H1 (cell line): ENCODE measurements around the gene MAPKAP1. TPM values are rescaled to one million over a fixed set of nuclear protein-coding genes. Genes with fewer than 3 reads are reported as not detected.

Source experiments
- ASH2L ChIP-seq: fragments of 200-600, 300-600 bp; sonication (generic); IDR thresholded peaks from one replicate; pipeline ENCODE4 v1.7.1; 2017; ENCODE audit warnings: low read length
- BCL11A ChIP-seq, 2 experiments: IDR thresholded peaks; one replicate each; pipeline ENCODE4 v1.6.1; 2011; ENCODE audit warnings: low read depth in 2 of 2, low read length in 2 of 2, mild to moderate bottlenecking in 2 of 2
- CHD7 ChIP-seq: fragments of 300-600 bp; sonication (generic); IDR thresholded peaks from 2 replicates; pipeline ENCODE4 v1.7.1; 2012; ENCODE audit warnings: low read length, moderate library complexity, mild to moderate bottlenecking, inconsistent platforms; ENCODE audit not compliant: insufficient replicate concordance
- GABPA ChIP-seq: IDR thresholded peaks from 2 replicates; pipeline ENCODE4 v1.6.1; 2011; ENCODE audit warnings: mild to moderate bottlenecking, low read length, moderate library complexity, borderline replicate concordance; ENCODE audit not compliant: insufficient read depth
- POLR2A ChIP-seq, 2 experiments: IDR thresholded peaks; 1 replicate in 1 of 2; 2 replicates in 1 of 2; pipeline ENCODE4 v1.6.1; 2011; ENCODE audit warnings: low read depth in 2 of 2, low read length in 2 of 2, mild to moderate bottlenecking in 2 of 2; ENCODE audit errors: control extremely low read depth in 1 of 2
- POLR2AphosphoS5 ChIP-seq: IDR thresholded peaks from 2 replicates; pipeline ENCODE4 v1.6.1; 2011; ENCODE audit warnings: low read depth, low read length
- POU5F1 ChIP-seq: IDR thresholded peaks from 2 replicates; pipeline ENCODE4 v1.6.1; 2011; ENCODE audit warnings: low read depth, mild to moderate bottlenecking, low read length, moderate library complexity
- SAP30 ChIP-seq: fragments of 300-600 bp; sonication (generic); IDR thresholded peaks from 2 replicates; pipeline ENCODE4 v1.7.1; 2012; ENCODE audit warnings: low read length, moderate library complexity, mild to moderate bottlenecking, inconsistent platforms; ENCODE audit not compliant: insufficient read depth, insufficient replicate concordance
- SIN3A ChIP-seq, 2 experiments: IDR thresholded peaks in 1 of 2; conservative IDR thresholded peaks in 1 of 2; 2 replicates each; pipeline ENCODE4 v1.6.1; 2011 to 2012; ENCODE audit warnings: low read length in 2 of 2, improper control_type of control experiment in 1 of 2, low read depth in 1 of 2, mild to moderate bottlenecking in 1 of 2
- SP4 ChIP-seq: IDR thresholded peaks from 2 replicates; pipeline ENCODE4 v1.6.1; 2012; ENCODE audit warnings: low read length, inconsistent platforms
- SRF ChIP-seq: IDR thresholded peaks from 2 replicates; pipeline ENCODE4 v1.6.1; 2011; ENCODE audit warnings: mild to moderate bottlenecking, low read depth, low read length, moderate library complexity
- YY1 ChIP-seq: IDR thresholded peaks from 2 replicates; pipeline ENCODE4 v1.6.1; 2011; ENCODE audit warnings: low read depth, mild to moderate bottlenecking, low read length
- polyA plus RNA-seq, 7 experiments: library from polyadenylated mRNA; depleted of rRNA in 3 of 7; stranded (reverse) in 5 of 7; unstranded in 2 of 7; fragments of >200 nt in 5 of 7; fragments of 200-250 nt in 2 of 7; gene quantifications; 1 replicate in 5 of 7; 2 replicates in 1 of 7; 4 replicates in 1 of 7; pipeline versions ENCODE4 v1.2.1 to v1.2.3, GENCODE V29; 2011 to 2013; ENCODE audit warnings: missing spikeins in 2 of 7, mixed read lengths in 2 of 7
- total RNA-seq: library from RNA; stranded (reverse); fragmentation: NEBNext Ultra II Directional; extraction: Animal tissue kit (Norgen Biotek cat#: 25700); gene quantifications from 2 replicates; pipeline ENCODE4 v1.2.1, GENCODE V29; 2021

The MAPKAP1 gene
- total and polyA plus RNA-seq, 2 of the 8 experiments (the other 6 are each of a cell fraction or from before 2014, with no cell fraction given) = 79.2 to 140 TPM

GRCh38 chr9:125656560-125656959 is 50.4 kb downstream of the MAPKAP1 start (continued):
- TF ChIP-seq CHD7 (no peak), GABPA (no peak), POLR2A (IDR thresholded peaks at IDR 0.05; ENCODE audit: control extremely low read depth in 1 of 2, low read depth in 2 of 2, low read length in 2 of 2) (no peak), SRF (no peak), SP4 (no peak), SAP30 (no peak), SIN3A (conservative IDR thresholded peaks at IDR 0.05 in 1 of 2, IDR thresholded peaks at IDR 0.05 in 1 of 2; ENCODE audit: low read depth in 1 of 2, low read length in 2 of 2) (no peak), POU5F1 (no peak), POLR2AphosphoS5 (no peak), ASH2L (no peak), BCL11A (IDR thresholded peaks at IDR 0.05; ENCODE audit: low read depth in 2 of 2, low read length in 2 of 2) (no peak), YY1 (no peak)
